ENCODE results near the gene SAMSN1. TPM values are rescaled to one million over a fixed set of nuclear protein-coding genes. Genes with fewer than 3 reads are reported as not detected.

SAMSN1 gene
- polyA plus RNA-seq = 10 to 100 TPM in 1 of 4 donors, 1 to 10 TPM in 3; 2.9 to 11.9 (median 5.1) TPM
- long read RNA-seq, donor 1, partial matches to known transcripts = 0 of 3 reads
- long read RNA-seq, donor 1, other reads (novel, unspliced or antisense) = 0 of 3 reads
- long read RNA-seq, donor 2 = 0 reads
- long read RNA-seq, donor 3 = 0 reads
- long read RNA-seq, donor 4 = 0 reads
- long read RNA-seq, donor 5 = 0 reads
- long read RNA-seq, donor 6, partial matches to known transcripts = 0 of 2 reads
- long read RNA-seq, donor 6, other reads (novel, unspliced or antisense) = 0 of 2 reads
- long read RNA-seq, donor 7, partial matches to known transcripts = 0 of 1 reads
- long read RNA-seq, donor 7, other reads (novel, unspliced or antisense) = 0 of 1 reads
- long read RNA-seq, donor 8 = 0 reads
- long read RNA-seq, donor 9 = 0 reads
- long read RNA-seq, donor 10, partial matches to known transcripts = 0 of 3 reads
- long read RNA-seq, donor 10, other reads (novel, unspliced or antisense) = 0 of 3 reads

DNA sequence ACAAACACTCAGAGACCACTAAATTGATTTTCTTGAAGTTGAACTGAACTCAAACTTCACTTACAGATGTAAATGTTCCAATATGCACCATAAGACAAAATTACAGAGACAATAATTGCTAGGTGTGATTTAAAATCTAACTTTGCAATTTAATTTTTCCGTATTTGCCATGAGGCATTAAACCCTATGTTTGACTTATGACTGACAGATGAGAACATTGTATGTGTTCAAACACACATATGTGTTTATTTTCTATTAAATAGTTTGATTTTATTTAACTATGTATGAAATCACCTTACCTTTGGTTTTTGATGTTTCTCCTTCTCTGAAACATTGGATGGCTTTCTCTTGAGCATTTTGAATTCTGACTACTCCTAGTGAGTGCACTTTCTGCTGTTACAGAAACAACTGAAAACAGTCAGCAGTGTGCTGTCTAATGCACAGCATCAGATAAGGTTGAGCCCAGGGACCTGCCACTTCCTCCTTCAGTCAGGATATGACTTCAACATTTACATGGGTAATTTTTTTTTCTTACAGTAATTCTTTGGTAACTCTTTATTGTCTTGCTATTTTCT, at the start of gene SAMSN1:
SAMSN1 (minus strand) TSS at position 410 of the 575 bp plus-strand sequence; CDS start at position 356, 54 bp downstream.
- Histone ChIP-seq H3K36me3 (ENCODE audit: control insufficient read depth in 3 of 3, insufficient read depth in 2 of 3, low read depth in 1 of 3, low read length in 3 of 3) (no peaks in the 10 kb centered on the region), H3K4me1 (ENCODE audit: control insufficient read depth in 3 of 3, insufficient read depth in 2 of 3, low read depth in 1 of 3, low read length in 2 of 3) (no peaks in the 10 kb centered on the region), H3K4me3 (ENCODE audit: low read depth in 1 of 3, low read length in 3 of 3) (no peak within 1 kb of the TSS), H3K9me3 (ENCODE audit: control insufficient read depth in 2 of 2, insufficient read depth in 1 of 2, low read depth in 1 of 2, low read length in 1 of 2) (no peaks in the 10 kb centered on the region), H3K27ac (ENCODE audit: low read depth in 1 of 3, low read length in 2 of 3) (no peak within 1 kb of the TSS), H3K27me3 (ENCODE audit: control insufficient read depth in 3 of 3, insufficient read depth in 3 of 3, low read length in 3 of 3) (no peaks in the 10 kb centered on the region)
- DNase-seq (peak in 1 of 2 donors; percentile 54), FAIRE-seq (no peak)
- WGBS, 3 donors = 51 to 77% (median 66%) methylated on average over 1 of the region's 1 CpG

DNA sequence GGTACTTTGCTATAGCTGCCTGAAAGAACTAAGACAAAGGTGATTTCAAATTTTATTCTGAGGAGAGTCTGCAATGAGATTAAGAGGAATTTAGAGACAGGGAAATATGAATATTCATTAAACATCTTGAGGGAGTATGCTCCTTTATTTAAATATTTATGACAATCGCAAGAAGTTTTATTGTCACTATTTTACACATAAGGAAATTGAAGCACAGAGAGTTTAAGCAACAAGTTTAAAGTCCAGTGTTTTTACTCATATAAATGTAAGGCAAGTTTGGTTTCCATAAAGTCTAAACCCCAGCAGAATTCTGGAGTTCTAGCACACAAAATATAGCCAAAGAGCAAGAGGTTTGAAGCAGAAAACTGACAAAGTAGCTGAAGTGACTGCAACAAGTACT, 49.3 kb upstream of the SAMSN1 start:
- Histone ChIP-seq H3K4me3 (ENCODE audit: low read depth in 1 of 3, low read length in 3 of 3) (no peak overlapping the region), H3K27me3 (ENCODE audit: control insufficient read depth in 3 of 3, insufficient read depth in 3 of 3, low read length in 3 of 3) (no peaks in the 10 kb centered on the region), H3K9me3 (ENCODE audit: control insufficient read depth in 2 of 2, insufficient read depth in 1 of 2, low read depth in 1 of 2, low read length in 1 of 2) (peaks cover 0 to 3% of the 10 kb centered on the region in 2 donors), H3K4me1 (ENCODE audit: control insufficient read depth in 3 of 3, insufficient read depth in 2 of 3, low read depth in 1 of 3, low read length in 2 of 3) (no peaks in the 10 kb centered on the region), H3K27ac (ENCODE audit: low read depth in 1 of 3, low read length in 2 of 3) (no peak overlapping the region), H3K36me3 (ENCODE audit: control insufficient read depth in 3 of 3, insufficient read depth in 2 of 3, low read depth in 1 of 3, low read length in 3 of 3) (no peaks in the 10 kb centered on the region)
- 86 to 96% (median 95%) methylated on average over 1 of the region's 1 CpG for WGBS, 3 donors
- no peak for FAIRE-seq
- no peak for DNase-seq

DNA sequence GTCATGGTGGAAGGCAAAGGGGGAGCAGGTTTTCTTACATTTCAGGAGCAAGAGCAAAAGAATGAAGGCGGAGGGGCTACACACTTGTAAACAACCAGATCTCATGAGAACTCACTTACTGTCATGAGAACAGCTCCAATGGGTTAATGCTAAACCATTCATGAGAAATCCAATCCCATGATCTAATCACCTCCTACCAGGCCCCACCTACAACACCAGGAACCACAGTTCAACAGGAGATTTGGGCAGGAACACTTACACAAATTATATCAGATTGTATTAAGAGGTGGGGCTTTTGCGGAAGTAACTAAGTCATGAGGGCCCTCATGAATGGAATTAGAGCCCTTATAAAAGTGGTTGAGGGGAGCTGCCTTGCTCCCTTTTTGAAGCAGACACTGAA, 48.9 kb upstream of the SAMSN1 start:
- Histone ChIP-seq H3K27me3 (ENCODE audit: control insufficient read depth in 3 of 3, insufficient read depth in 3 of 3, low read length in 3 of 3) (no peaks in the 10 kb centered on the region), H3K36me3 (ENCODE audit: control insufficient read depth in 3 of 3, insufficient read depth in 2 of 3, low read depth in 1 of 3, low read length in 3 of 3) (no peaks in the 10 kb centered on the region), H3K9me3 (ENCODE audit: control insufficient read depth in 2 of 2, insufficient read depth in 1 of 2, low read depth in 1 of 2, low read length in 1 of 2) (peaks cover 0 to 3% of the 10 kb centered on the region in 2 donors), H3K4me3 (ENCODE audit: low read depth in 1 of 3, low read length in 3 of 3) (no peak overlapping the region), H3K4me1 (ENCODE audit: control insufficient read depth in 3 of 3, insufficient read depth in 2 of 3, low read depth in 1 of 3, low read length in 2 of 3) (no peaks in the 10 kb centered on the region), H3K27ac (ENCODE audit: low read depth in 1 of 3, low read length in 2 of 3) (no peak overlapping the region)
- FAIRE-seq (no peak), DNase-seq (no peak)
- 78 to 94% (median 89%) methylated on average over 2 of the region's 2 CpGs for WGBS, 3 donors

DNA sequence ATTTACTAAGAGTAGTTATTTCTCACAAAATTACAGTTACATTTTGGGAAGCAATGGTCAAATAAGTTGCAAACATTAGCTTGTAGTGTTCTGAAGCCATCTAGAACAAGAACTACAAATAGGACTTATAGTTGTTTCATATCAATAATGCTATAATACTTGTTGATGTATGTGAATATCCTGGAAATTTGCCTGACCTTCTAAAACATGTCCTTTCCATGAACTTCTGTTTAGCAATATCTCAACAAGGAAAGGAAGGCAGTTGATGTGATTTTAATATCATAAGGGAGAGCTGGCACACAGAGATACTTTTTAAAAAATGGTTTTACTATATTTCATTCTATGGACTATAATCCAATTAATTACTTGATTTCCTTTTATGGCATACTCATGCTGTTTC, 47.1 kb upstream of the SAMSN1 start:
- no peak for DNase-seq
- no peak for FAIRE-seq
- Histone ChIP-seq H3K4me3 (ENCODE audit: low read depth in 1 of 3, low read length in 3 of 3) (no peak overlapping the region), H3K27ac (ENCODE audit: low read depth in 1 of 3, low read length in 2 of 3) (no peak overlapping the region), H3K36me3 (ENCODE audit: control insufficient read depth in 3 of 3, insufficient read depth in 2 of 3, low read depth in 1 of 3, low read length in 3 of 3) (no peaks in the 10 kb centered on the region), H3K9me3 (ENCODE audit: control insufficient read depth in 2 of 2, insufficient read depth in 1 of 2, low read depth in 1 of 2, low read length in 1 of 2) (peaks cover 0 to 3% of the 10 kb centered on the region in 2 donors), H3K27me3 (ENCODE audit: control insufficient read depth in 3 of 3, insufficient read depth in 3 of 3, low read length in 3 of 3) (no peaks in the 10 kb centered on the region), H3K4me1 (ENCODE audit: control insufficient read depth in 3 of 3, insufficient read depth in 2 of 3, low read depth in 1 of 3, low read length in 2 of 3) (no peaks in the 10 kb centered on the region)

DNA sequence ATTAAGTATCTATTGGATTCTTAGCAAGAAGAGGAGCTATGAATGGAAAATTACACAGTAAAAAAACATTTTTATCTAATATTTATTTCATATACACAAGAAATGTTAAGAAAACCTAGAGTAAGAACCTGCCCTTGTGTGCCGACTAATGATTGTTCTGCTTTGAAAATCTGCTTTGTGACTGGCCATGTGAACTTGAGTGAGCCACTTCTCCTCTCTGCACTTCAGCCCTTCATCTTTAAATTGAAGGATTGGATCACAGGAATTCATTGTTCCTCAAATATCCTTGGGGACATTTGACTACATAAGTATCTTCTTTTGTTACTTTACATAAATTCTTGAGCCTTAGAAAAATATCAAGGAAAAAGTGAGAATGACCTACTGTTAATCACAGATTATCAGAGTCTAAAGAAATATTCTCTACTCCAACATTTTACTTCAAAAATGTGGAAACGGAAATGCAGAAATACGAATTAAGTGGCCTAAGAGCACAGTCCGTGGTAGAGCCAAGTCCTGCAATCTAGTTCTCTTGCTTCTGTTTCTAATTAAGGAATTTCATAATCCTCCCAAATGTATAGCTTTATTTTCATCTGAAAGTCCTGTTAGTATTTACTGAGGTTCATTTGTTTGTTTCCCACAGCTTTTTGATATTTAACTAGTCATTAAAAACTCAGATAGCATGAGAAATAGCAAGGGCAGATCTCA, 46.3 kb upstream of the SAMSN1 start:
- FAIRE-seq (no peak), DNase-seq (no peak)
- H3K4me1 ChIP-seq (ENCODE audit: control insufficient read depth in 3 of 3, insufficient read depth in 2 of 3, low read depth in 1 of 3, low read length in 2 of 3) = no peaks in the 10 kb centered on the region
- peak overlapping the region in 1 of 3 donors; percentile 77 for H3K27ac ChIP-seq (ENCODE audit: low read depth in 1 of 3, low read length in 2 of 3)
- H3K9me3 ChIP-seq (ENCODE audit: control insufficient read depth in 2 of 2, insufficient read depth in 1 of 2, low read depth in 1 of 2, low read length in 1 of 2) = peaks cover 0 to 3% of the 10 kb centered on the region in 2 donors
- 80 to 86% (median 83%) methylated on average over 4 of the region's 4 CpGs for WGBS, 3 donors
- no peaks in the 10 kb centered on the region for H3K27me3 ChIP-seq (ENCODE audit: control insufficient read depth in 3 of 3, insufficient read depth in 3 of 3, low read length in 3 of 3)
- H3K4me3 ChIP-seq (ENCODE audit: low read depth in 1 of 3, low read length in 3 of 3) = no peak overlapping the region
- no peaks in the 10 kb centered on the region for H3K36me3 ChIP-seq (ENCODE audit: control insufficient read depth in 3 of 3, insufficient read depth in 2 of 3, low read depth in 1 of 3, low read length in 3 of 3)

DNA sequence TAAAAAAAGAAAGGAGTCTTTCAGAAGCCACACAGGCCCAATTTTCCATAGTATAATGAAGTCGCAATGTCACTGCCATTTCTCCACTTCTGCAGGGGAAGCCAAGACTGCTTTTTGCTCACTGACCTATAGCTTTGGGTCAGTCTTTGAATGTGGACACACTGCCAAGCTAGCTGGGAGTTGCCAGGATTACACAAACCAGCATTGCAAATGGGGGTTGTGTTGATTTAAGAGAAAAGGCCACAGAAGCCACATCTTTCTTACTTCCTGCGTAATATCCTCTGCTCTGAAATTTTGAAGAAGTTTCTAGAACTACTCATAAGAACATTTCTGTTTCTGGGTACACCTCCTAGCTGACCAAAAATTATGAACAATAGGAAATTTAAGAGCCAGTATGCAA, 45.8 kb upstream of the SAMSN1 start:
- Histone ChIP-seq H3K36me3 (ENCODE audit: control insufficient read depth in 3 of 3, insufficient read depth in 2 of 3, low read depth in 1 of 3, low read length in 3 of 3) (no peaks in the 10 kb centered on the region), H3K4me3 (ENCODE audit: low read depth in 1 of 3, low read length in 3 of 3) (no peak overlapping the region), H3K9me3 (ENCODE audit: control insufficient read depth in 2 of 2, insufficient read depth in 1 of 2, low read depth in 1 of 2, low read length in 1 of 2) (peaks cover 0 to 3% of the 10 kb centered on the region in 2 donors), H3K27me3 (ENCODE audit: control insufficient read depth in 3 of 3, insufficient read depth in 3 of 3, low read length in 3 of 3) (no peaks in the 10 kb centered on the region), H3K4me1 (ENCODE audit: control insufficient read depth in 3 of 3, insufficient read depth in 2 of 3, low read depth in 1 of 3, low read length in 2 of 3) (no peaks in the 10 kb centered on the region), H3K27ac (ENCODE audit: low read depth in 1 of 3, low read length in 2 of 3) (peak overlapping the region in 2 of 3 donors; percentile 55 to 74)
- WGBS, 3 donors = 64 to 85% (median 76%) methylated on average over 2 of the region's 2 CpGs
- DNase-seq (peak in 1 of 2 donors; percentile 48), FAIRE-seq (no peak)

DNA sequence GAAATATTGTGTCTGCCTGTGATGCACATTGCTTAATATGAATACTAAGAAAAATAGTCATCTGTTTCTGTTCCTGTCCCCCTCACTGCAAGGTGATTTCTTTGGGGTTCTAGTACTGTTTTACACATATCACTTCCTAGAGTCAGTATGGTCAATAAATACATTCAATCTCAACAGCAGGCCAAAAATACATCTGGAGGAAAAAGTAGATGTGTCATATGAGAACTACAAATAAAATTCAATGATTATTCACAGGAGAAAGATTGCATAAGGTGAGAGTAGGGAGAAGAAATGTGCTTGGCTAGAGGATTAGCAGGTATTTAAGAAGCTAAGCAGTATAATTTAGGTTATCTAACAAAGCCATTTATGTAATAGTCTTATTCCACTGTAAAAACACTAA, 45.3 kb upstream of the SAMSN1 start:
- peaks cover 0 to 3% of the 10 kb centered on the region in 2 donors for H3K9me3 ChIP-seq (ENCODE audit: control insufficient read depth in 2 of 2, insufficient read depth in 1 of 2, low read depth in 1 of 2, low read length in 1 of 2)
- peak overlapping the region in 1 of 3 donors; percentile 55 for H3K27ac ChIP-seq (ENCODE audit: low read depth in 1 of 3, low read length in 2 of 3)
- no peaks in the 10 kb centered on the region for H3K4me1 ChIP-seq (ENCODE audit: control insufficient read depth in 3 of 3, insufficient read depth in 2 of 3, low read depth in 1 of 3, low read length in 2 of 3)
- FAIRE-seq (no peak), DNase-seq (no peak)
- H3K36me3 ChIP-seq (ENCODE audit: control insufficient read depth in 3 of 3, insufficient read depth in 2 of 3, low read depth in 1 of 3, low read length in 3 of 3) = no peaks in the 10 kb centered on the region
- H3K4me3 ChIP-seq (ENCODE audit: low read depth in 1 of 3, low read length in 3 of 3) = no peak overlapping the region
- H3K27me3 ChIP-seq (ENCODE audit: control insufficient read depth in 3 of 3, insufficient read depth in 3 of 3, low read length in 3 of 3) = no peaks in the 10 kb centered on the region

DNA sequence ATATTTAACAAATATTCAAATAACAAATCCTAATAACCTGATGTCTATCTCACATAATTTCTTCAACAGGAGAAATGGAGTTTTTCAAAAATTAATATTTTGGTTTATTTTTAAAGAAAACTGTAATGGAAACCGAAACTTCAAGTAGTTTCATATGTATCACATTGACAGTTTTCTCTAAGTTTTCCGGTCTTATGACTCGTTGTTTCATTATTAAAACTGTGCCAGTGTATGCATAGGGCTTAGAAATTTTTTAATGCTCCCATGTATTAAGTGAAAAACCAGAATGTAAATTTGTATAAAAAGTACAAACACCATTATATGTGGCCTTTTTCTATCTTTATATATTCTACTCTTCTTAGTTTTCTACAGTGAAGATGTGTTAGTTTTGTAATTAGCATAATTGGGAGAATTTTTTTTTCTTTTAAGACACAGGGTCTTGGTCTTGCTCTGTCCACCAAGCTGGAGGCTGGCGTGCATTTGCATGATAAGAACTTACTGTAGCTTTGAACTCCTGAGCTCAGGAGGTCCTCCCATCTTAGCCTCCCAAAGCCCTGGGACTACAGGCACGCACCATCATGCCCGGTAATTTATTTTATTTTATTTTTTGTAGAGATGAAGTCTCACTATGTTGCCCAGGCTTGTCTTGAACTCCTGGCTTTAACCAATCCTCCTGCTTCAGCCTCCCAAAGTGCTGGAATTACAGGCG, 43.9 kb upstream of the SAMSN1 start:
- DNase-seq (peak in 1 of 2 donors; percentile 26), FAIRE-seq (peak; percentile 86)
- no peaks in the 10 kb centered on the region for H3K36me3 ChIP-seq (ENCODE audit: control insufficient read depth in 3 of 3, insufficient read depth in 2 of 3, low read depth in 1 of 3, low read length in 3 of 3)
- no peaks in the 10 kb centered on the region for H3K27me3 ChIP-seq (ENCODE audit: control insufficient read depth in 3 of 3, insufficient read depth in 3 of 3, low read length in 3 of 3)
- H3K4me3 ChIP-seq (ENCODE audit: low read depth in 1 of 3, low read length in 3 of 3) = no peak overlapping the region
- WGBS, 3 donors = 63 to 77% (median 74%) methylated on average over 7 of the region's 7 CpGs
- peaks cover 0 to under 1% of the 10 kb centered on the region in 2 donors for H3K9me3 ChIP-seq (ENCODE audit: control insufficient read depth in 2 of 2, insufficient read depth in 1 of 2, low read depth in 1 of 2, low read length in 1 of 2)
- H3K4me1 ChIP-seq (ENCODE audit: control insufficient read depth in 3 of 3, insufficient read depth in 2 of 3, low read depth in 1 of 3, low read length in 2 of 3) = no peaks in the 10 kb centered on the region
- H3K27ac ChIP-seq (ENCODE audit: low read depth in 1 of 3, low read length in 2 of 3) = no peak overlapping the region

Data from small intestine (tissue), 16 donors.